ENCODE measurements around the gene RNF25.

RNF25 gene, protein sequence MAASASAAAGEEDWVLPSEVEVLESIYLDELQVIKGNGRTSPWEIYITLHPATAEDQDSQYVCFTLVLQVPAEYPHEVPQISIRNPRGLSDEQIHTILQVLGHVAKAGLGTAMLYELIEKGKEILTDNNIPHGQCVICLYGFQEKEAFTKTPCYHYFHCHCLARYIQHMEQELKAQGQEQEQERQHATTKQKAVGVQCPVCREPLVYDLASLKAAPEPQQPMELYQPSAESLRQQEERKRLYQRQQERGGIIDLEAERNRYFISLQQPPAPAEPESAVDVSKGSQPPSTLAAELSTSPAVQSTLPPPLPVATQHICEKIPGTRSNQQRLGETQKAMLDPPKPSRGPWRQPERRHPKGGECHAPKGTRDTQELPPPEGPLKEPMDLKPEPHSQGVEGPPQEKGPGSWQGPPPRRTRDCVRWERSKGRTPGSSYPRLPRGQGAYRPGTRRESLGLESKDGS

GRCh38 chr2:218671654-218672566 lies at the start of gene RNF25, which contains the start of gene STK36:
RNF25 (minus strand) TSS chr2:218672002; CDS start chr2:218671970, 32 bp downstream.
STK36 (plus strand) TSS chr2:218672086; CDS start chr2:218672830, 744 bp downstream.
- DNase-seq = peak; percentile 82

- no peak for DNase-seq
Observed at GRCh38 chr2:218721488-218721887, 49.7 kb upstream of the RNF25 start.

DNA sequence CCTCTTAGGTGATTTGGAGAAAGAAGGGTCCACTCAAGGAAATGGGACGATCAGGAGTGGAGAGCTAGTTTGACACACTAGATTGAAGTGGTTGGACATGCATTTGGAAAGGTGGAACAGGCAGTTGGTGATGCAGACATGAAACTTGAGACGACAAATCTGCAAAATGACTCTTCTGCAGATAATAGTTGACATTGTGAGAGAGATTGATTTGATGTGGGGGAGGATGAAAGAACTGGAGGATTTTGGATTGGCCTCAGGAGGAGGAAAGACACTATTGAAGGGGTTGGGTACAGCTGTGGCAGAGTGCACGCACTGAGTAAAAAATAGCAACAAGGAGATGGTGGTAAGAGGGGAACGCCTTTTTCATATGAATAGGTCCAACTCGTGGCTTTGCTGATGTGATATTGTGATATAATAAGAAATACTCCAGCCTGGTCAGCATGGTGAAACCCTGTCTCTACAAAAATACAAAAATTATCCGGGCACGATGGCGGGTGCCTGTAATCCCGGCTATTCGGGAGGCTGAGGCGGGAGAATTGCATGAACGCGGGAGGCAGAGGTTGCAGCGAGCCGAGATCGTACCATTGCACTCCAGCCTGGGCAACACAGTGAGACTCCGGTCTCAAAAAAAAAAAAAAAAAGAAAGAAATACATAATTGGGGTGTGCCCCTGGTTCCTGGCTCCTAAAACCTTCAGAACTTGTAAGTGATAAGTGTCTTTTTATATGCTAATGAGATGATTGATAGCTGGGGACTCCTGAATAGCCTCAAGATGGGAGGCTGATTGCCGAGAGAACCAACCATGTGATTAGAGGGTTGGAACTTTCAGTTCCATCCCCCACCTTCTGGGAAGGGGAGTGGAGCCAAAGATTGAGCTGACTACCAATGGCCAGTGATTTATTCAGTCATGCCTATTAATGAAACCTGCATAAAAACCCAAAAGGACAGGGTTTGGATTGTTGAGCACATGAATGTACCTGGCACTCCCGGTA lies 48.5 kb upstream of the RNF25 start:
- no peak for DNase-seq

- DNase-seq = no peak
Observed at GRCh38 chr2:218719457-218719856, 47.7 kb upstream of the RNF25 start.

DNA sequence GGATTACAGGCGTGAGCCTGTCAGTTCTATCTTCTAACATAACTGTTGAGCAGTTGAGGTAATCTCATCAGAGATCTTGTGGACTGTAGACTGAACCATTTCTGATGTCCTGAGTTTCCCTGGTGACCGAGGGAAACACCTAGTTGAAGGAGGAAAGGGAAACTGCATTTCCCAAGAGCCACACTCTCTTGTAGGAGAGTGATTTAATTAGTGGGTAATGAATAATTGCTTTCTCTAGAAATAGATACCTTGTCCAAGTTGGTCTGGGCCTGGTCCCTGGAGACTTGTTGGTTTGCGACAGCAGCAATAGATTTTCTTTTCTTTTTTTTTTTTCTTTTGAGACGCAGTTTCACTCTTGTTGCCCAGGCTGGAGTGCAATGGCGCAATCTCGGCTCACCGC lies 46.3 kb upstream of the RNF25 start:
- DNase-seq = no peak

GRCh38 chr2:218717262-218717661 lies 45.5 kb upstream of the RNF25 start:
- no peak for DNase-seq

DNA sequence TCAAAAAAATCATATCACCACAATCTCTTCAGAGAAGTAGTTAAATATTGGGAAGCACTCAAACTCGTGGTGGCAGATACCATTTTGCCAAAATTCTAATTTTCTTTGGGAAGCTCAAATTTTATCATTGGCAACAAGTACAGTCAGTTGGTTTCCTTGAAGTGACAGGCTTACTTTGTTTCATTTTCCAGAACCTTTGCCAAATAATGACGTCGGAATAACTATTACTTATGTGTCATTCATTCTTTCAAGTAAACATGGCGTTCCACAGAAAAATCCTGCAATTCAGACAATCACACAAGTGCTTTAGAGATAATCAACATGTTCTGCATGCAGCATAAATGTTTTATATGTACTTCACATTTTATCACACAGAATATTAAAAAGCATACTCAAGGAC lies 44.3 kb upstream of the RNF25 start:
- DNase-seq = no peak

- no peak for DNase-seq
Observed at GRCh38 chr2:218713922-218714321, 42.1 kb upstream of the RNF25 start.

- DNase-seq = no peak
Observed at GRCh38 chr2:218711550-218711929, 39.7 kb upstream of the RNF25 start.

DNA sequence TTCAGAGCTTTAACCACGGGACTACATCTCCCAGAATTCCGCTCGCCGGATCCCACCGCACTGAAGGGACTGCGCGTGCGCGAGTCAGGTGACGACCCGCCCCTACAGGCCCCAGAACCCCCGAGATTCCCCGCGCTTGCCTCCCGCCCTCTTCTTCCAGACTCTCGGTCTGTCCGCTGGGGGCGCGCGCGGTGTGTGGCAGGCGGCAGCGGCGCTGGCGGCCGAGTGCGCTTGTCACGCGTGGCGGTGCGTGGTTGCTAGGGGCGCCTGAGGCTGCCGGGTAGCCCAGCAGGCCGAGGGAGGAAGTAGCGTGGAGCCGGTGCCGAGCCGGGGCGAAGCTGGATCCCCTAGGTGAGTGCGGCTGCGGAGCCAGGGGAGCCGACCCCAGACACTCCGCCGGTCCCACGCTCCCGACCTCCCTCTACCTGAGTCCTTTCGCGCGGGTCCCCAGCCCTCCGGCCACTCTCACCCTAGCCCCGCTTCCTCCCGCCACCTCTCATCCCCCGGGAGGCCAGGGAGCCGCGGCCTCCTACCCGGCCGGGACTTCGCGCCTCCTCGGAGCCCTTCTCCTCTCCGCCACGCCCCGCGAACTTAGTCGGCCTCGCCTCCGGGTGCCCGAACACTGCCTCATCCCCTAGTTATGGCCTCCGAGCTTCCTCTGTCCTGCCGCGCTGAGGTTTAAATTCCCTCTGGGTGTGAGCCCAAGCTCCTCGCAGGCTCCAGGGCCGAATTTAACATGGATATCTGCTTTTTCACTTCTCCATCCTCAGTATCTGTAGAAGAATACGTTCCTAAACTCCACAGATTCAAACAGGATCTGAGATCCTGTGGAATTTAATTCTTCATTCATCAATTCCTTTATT lies 39.1 kb upstream of the RNF25 start, which contains the start of gene TTLL4:
Gene TTLL4, plus strand, starts transcription at position 149 of the 863 bp plus-strand sequence. CDS start 26,842 bp downstream, outside the sequence.
- DNase-seq = peak; percentile 99

DNA sequence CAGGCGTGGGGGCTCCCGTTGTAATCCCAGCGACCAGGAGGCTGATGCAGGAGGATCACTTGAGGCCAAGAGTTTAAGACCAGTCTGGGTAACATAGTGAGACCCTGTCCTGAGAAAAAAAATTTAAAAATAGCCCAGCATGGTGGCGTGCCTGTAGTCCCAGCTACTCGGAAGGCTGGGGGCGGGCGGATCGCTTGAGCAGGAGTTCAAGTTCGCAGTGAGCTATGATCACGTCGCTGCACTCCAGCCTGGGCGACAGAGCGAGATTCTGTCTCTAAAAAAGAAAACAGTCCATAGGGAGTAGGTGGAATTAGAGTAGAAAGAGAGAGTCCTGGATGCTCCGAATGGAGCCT lies 38.5 kb upstream of the RNF25 start:
- DNase-seq = no peak

- DNase-seq = no peak
Observed at GRCh38 chr2:218709908-218710307, 38.1 kb upstream of the RNF25 start.

DNA sequence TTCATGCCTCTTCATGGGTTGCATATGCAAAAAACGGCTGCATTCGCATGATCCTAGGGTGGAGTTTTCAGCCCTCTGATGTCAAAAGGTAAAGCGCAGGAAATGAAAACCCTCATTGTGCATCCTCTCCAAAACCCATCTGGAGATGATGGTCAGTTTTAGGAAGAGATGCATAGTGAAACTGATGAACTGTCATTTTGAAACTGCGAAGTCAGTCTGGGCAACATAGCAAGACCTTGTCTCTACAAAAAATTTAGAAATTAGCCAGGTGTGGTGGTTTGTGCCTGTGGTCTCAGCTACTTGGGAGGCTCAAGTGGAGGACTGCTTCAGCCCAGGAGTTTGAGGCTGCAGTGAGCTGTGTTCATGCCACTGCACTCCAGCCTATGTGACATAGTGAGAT lies 36.3 kb upstream of the RNF25 start:
- no peak for DNase-seq

GRCh38 chr2:218703341-218703740 lies 31.5 kb upstream of the RNF25 start:
- DNase-seq = no peak

GRCh38 chr2:218701806-218702205 lies 30.0 kb upstream of the RNF25 start:
- DNase-seq = no peak

- no peak for DNase-seq
Observed at GRCh38 chr2:218698885-218699284, 27.1 kb upstream of the RNF25 start.

DNA sequence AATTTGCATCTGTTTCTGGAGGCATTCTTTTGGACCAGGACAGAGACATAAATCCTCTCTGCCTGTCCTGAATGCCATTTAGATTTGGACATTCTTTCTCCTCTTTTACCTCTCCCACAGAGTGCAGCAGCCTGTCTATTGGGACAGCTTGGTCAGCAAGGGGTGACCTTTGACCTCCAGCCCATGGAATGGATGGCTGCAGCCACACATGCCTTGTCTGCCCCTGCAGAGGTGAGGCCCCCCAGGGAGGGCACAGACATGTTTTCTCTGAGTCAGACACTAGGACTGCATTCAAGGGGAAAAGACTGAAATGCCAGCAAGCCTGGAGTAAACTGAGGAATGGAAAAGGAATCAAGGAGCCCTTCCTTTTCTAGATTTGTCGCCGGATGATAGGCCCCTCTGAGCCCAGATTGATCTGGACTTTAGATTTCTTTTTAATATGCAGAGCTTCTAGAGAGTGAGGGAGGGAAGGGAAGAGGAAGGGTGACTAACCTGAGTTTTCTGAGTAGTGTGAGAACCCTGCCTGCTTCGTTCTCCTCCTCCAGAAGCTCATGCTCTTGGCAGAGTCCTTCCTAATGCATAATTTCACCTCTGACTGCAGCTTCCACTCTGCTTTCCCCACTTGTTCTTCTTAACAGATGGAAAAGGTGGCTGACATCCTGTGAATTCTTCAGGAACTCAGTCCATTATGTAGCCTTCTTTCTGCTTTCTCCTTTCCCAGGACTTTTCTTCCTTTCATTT lies 22.8 kb upstream of the RNF25 start:
- DNase-seq = no peak

- no peak for DNase-seq
Observed at GRCh38 chr2:218691234-218691633, 19.4 kb upstream of the RNF25 start.

- peak; percentile 39 for DNase-seq
Observed at GRCh38 chr2:218687400-218688060, 15.7 kb upstream of the RNF25 start.

GRCh38 chr2:218680061-218680460 lies 8.3 kb upstream of the RNF25 start:
- no peak for DNase-seq

Data from CD4-positive, alpha-beta T cell treated with Interleukin-6 for 4 hours (primary cell).